ENCODE results near the gene LRRC34.

LRRC34 gene

GRCh38 chr3:169764882-169765612 lies 47.7 kb downstream of the LRRC34 start, which contains the start of gene TERC:
TSS of gene TERC (minus strand) at chr3:169765060.
- DNase-seq = peak; percentile 83 to 91 (median 84)

GRCh38 chr3:169764312-169764881 lies 48.3 kb downstream of the LRRC34 start:
- peak in 3 of 4 experiments; percentile 38 to 68 (median 68) for DNase-seq

- DNase-seq = no peak
These were observed 52.2 kb downstream of the LRRC34 start for GRCh38 chr3:169760479-169760878.

GRCh38 chr3:169759256-169759655 lies 53.4 kb downstream of the LRRC34 start:
- no peak for DNase-seq

- DNase-seq = no peak
These were observed 54.2 kb downstream of the LRRC34 start for GRCh38 chr3:169758359-169758994.

- no peak for DNase-seq
These were observed 57.2 kb downstream of the LRRC34 start for GRCh38 chr3:169755488-169755887.

GRCh38 chr3:169754711-169755110 lies 58.0 kb downstream of the LRRC34 start:
- DNase-seq = no peak

GRCh38 chr3:169751875-169752274 lies 60.8 kb downstream of the LRRC34 start:
- DNase-seq = no peak

GRCh38 chr3:169750665-169751064 lies 62.0 kb downstream of the LRRC34 start:
- no peak for DNase-seq

- no peak for DNase-seq
These were observed 64.0 kb downstream of the LRRC34 start for GRCh38 chr3:169748670-169749069.

- DNase-seq = no peak
These were observed 65.8 kb downstream of the LRRC34 start for GRCh38 chr3:169746924-169747323.

GRCh38 chr3:169744366-169745054 lies 68.2 kb downstream of the LRRC34 start:
- DNase-seq = no peak

Measured in activated naive CD4-positive, alpha-beta T cell (primary cell).